PC-9 (cell line): ENCODE results near the gene MB21D2. TPM values are rescaled to one million over a fixed set of nuclear protein-coding genes. Genes with fewer than 3 reads are reported as not detected.

ENCODE experiments used
- BruUV-seq: library from RNA; stranded (reverse); fragments of 400-500 nt; replicated peaks from 2 replicates; lab custom pipeline; 2021; lab: Mats Ljungman, UMichigan
- CTCF ChIA-PET: fragments of 300-600 bp; sonication (Branson Sonifier 250); formaldehyde crosslinking; loops from one replicate; lab custom pipeline; 2022; ENCODE audit warnings: antibody characterized with exemption; lab: Charles Lee
- POLR2A ChIA-PET: fragments of 300-600 bp; sonication (Branson Sonifier 250); formaldehyde crosslinking; loops from one replicate; lab custom pipeline; 2022; ENCODE audit warnings: antibody characterized with exemption; ENCODE audit not compliant: unreplicated experiment; lab: Charles Lee
- DNase-seq, 2 experiments: peaks; one replicate each; pipeline versions ENCODE4 v3.0.0 to v3.0.0-alpha.2; 2015 to 2022; ENCODE audit warnings: mixed read lengths in 1 of 2
- H2AFZ ChIP-seq: fragments of 200-600 bp; sonication (generic); 2 replicates; pipeline ENCODE4 v1.8.1; 2017; ENCODE audit warnings: antibody characterized with exemption
- H3F3A ChIP-seq: fragments of 200-600 bp; sonication (generic); 2 replicates; pipeline ENCODE4 v1.8.1; 2017; ENCODE audit warnings: antibody characterized with exemption, mild to moderate bottlenecking, low read depth; ENCODE audit not compliant: insufficient read depth
- H3K27ac ChIP-seq: fragments of 200-600 bp; sonication (generic); 2 replicates; pipeline ENCODE4 v1.6.1; 2016; ENCODE audit warnings: mixed run types
- H3K27me3 ChIP-seq: fragments of 200-600 bp; sonication (generic); 2 replicates; pipeline ENCODE4 v1.6.1; 2016; ENCODE audit warnings: low read depth, mixed run types; ENCODE audit not compliant: insufficient read depth
- H3K36me3 ChIP-seq: fragments of 200-600 bp; sonication (generic); 2 replicates; pipeline ENCODE4 v1.6.1; 2016; ENCODE audit warnings: low read depth, mixed run types
- H3K4me1 ChIP-seq: fragments of 200-600 bp; sonication (generic); replicated peaks from 2 replicates; pipeline ENCODE4 v1.6.1; 2016; ENCODE audit warnings: mixed run types; ENCODE audit not compliant: insufficient read depth
- H3K4me2 ChIP-seq: fragments of 200-600 bp; sonication (generic); 2 replicates; pipeline ENCODE4 v1.6.1; 2017; ENCODE audit warnings: mixed run types
- H3K4me3 ChIP-seq: fragments of 200-600 bp; sonication (generic); 2 replicates; pipeline ENCODE4 v1.6.1; 2016; ENCODE audit warnings: mixed run types
- H3K79me2 ChIP-seq: fragments of 200-600 bp; sonication (generic); 2 replicates; pipeline ENCODE4 v1.6.1; 2017; ENCODE audit warnings: low read depth, mixed run types
- H3K9me2 ChIP-seq: fragments of 200-600 bp; sonication (generic); 2 replicates; pipeline ENCODE4 v1.8.1; 2017; ENCODE audit warnings: mild to moderate bottlenecking; ENCODE audit not compliant: insufficient read depth
- H3K9me3 ChIP-seq: fragments of 200-600 bp; sonication (generic); 2 replicates; pipeline ENCODE4 v1.8.1; 2016; ENCODE audit warnings: low read depth; ENCODE audit not compliant: insufficient read depth
- H4K20me1 ChIP-seq: fragments of 200-600 bp; sonication (generic); 2 replicates; pipeline ENCODE4 v1.8.1; 2017; ENCODE audit not compliant: insufficient read depth
- EZH2 ChIP-seq: fragments of 200-600 bp; sonication (generic); IDR thresholded peaks from 2 replicates; pipeline ENCODE4 v1.8.0; 2017; ENCODE audit warnings: antibody characterized with exemption, low read depth
- intact Hi-C: fragments of 100-400 bp; cut with micrococcal nuclease; formaldehyde crosslinking; loops from one replicate; pipeline ENCODE4 v1.10.0; 2022; ENCODE audit not compliant: unreplicated experiment
- total RNA-seq: library from RNA; stranded (reverse); gene quantifications from 2 replicates; pipeline ENCODE4 v1.2.3, GENCODE V29; 2021
- TF ChIP-seq, protein P1 (sequence below): fragments of 200-600 bp; sonication (generic); conservative IDR thresholded peaks from 2 replicates; pipeline ENCODE4 v1.6.1; 2017; ENCODE audit warnings: mixed run types, antibody characterized with exemption, mild to moderate bottlenecking, moderate library complexity

Gene MB21D2
- total RNA-seq, 1 experiment from 2014 or later = 5.1 TPM

DNA sequence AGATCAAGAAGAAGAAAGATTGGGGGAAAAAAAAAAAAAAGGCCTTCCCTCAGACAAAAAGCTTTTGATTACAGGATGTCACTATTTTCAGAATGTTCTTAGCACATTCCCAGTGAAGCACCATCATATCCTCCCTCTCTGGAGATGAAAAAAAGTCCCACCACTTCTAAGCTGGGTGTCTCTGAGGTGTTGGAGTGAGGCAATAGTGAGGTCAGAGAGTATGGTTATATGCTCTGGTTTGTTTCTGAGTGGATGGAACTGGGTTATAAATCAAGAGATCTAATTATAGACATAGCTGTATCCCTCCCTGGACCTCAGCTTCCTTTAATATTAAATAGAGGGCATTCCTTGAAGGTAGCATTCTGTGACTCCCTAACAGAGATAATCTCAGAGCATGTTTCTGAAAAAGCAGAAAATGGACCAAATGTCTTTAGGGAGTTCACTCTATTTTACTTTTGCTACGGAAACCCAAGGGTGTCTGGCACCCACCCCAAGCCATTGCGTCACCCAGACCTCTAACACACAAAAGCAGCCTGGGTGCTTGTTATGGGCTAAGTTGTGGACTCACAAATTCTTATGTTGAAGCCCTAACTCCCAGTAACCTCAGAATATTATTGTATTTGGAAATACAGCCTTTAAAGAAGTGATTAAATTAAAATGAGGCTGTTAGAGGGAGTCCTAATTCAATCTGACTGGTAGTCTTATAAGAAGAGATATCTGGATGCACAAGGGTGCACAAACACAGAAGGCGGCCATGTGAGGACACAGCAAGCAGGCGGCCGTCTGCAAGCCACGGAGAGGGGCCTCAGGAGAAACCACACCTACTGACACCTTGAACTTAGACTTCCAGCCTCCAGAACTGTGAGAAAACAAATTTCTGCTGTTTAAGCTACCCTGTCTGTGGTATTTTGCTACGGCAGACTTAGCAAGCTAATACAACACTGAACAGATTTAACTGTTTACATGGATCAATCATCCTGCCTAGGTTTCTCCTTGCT, 81.5 kb downstream of the MB21D2 start:
- no peak overlapping the region for H2AFZ ChIP-seq
- 0 out of 2 replicates have a peak, but pooled peaks cover 5% of the 10 kb centered on the region for H3F3A ChIP-seq
- no peaks in the 10 kb centered on the region for H3K36me3 ChIP-seq
- intact Hi-C loops = no loop called here
- DNase-seq = no peak
- H3K4me1 ChIP-seq = no peaks in the 10 kb centered on the region; the same call in 1 of the 2 replicates
- H4K20me1 ChIP-seq = peaks cover 4% of the 10 kb centered on the region; the same call in 1 of the 2 replicates
- ChIA-PET CTCF (no interaction called here), POLR2A (no interaction called here)
- no peak overlapping the region for H3K4me3 ChIP-seq
- H3K27me3 ChIP-seq = no peaks in the 10 kb centered on the region
- TF ChIP-seq, protein P1, sequence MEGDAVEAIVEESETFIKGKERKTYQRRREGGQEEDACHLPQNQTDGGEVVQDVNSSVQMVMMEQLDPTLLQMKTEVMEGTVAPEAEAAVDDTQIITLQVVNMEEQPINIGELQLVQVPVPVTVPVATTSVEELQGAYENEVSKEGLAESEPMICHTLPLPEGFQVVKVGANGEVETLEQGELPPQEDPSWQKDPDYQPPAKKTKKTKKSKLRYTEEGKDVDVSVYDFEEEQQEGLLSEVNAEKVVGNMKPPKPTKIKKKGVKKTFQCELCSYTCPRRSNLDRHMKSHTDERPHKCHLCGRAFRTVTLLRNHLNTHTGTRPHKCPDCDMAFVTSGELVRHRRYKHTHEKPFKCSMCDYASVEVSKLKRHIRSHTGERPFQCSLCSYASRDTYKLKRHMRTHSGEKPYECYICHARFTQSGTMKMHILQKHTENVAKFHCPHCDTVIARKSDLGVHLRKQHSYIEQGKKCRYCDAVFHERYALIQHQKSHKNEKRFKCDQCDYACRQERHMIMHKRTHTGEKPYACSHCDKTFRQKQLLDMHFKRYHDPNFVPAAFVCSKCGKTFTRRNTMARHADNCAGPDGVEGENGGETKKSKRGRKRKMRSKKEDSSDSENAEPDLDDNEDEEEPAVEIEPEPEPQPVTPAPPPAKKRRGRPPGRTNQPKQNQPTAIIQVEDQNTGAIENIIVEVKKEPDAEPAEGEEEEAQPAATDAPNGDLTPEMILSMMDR = no peak
- no peak for TF ChIP-seq EZH2
- H3K27ac ChIP-seq = no peak overlapping the region
- BruUV-seq = no TSS peak
- H3K9me2 ChIP-seq = no peaks in the 10 kb centered on the region
- H3K4me2 ChIP-seq = no peak overlapping the region
- H3K9me3 ChIP-seq = no peaks in the 10 kb centered on the region
- no peaks in the 10 kb centered on the region for H3K79me2 ChIP-seq

DNA sequence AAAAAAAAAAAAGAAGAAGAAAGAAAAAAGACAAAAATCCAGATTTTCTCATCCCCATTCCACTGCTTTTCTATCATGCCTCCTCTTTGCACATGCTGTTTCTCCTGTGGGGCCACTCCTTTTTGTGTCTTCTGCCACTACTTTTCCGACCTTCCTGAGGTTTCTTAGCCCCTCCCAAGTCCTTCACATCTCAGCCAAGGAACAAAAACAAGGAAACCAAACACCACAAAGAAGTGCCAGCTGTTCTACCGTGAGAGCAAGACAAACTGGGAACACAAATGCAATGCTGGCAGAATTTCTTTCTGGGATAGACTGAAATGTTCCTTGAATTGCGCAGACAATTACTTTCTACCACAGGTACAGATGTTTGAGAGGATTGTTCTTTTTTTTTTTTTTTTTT, 83.2 kb downstream of the MB21D2 start:
- BruUV-seq = no TSS peak
- no peak for TF ChIP-seq EZH2
- TF ChIP-seq, protein P1 = no peak
- Histone ChIP-seq H4K20me1 (no peaks in the 10 kb centered on the region; the same call in 1 of the 2 replicates), H3K27me3 (no peaks in the 10 kb centered on the region), H3K4me2 (no peak overlapping the region), H3K36me3 (no peaks in the 10 kb centered on the region), H3K4me1 (no peaks in the 10 kb centered on the region; the same call in 1 of the 2 replicates), H2AFZ (no peak overlapping the region), H3K79me2 (no peaks in the 10 kb centered on the region; the same call in 1 of the 2 replicates), H3K27ac (no peak overlapping the region), H3K9me3 (no peaks in the 10 kb centered on the region), H3K4me3 (no peak overlapping the region), H3F3A (0 out of 2 replicates have a peak, but pooled peaks cover 5% of the 10 kb centered on the region), H3K9me2 (no peaks in the 10 kb centered on the region)
- POLR2A ChIA-PET = no interaction called here
- CTCF ChIA-PET = interaction anchor here (0.6 kb wide), 1 partner anchor 55 kb away, joined by 9 read pairs; no protein-coding TSS in a partner anchor
- DNase-seq = no peak
- intact Hi-C loops = no loop called here

DNA sequence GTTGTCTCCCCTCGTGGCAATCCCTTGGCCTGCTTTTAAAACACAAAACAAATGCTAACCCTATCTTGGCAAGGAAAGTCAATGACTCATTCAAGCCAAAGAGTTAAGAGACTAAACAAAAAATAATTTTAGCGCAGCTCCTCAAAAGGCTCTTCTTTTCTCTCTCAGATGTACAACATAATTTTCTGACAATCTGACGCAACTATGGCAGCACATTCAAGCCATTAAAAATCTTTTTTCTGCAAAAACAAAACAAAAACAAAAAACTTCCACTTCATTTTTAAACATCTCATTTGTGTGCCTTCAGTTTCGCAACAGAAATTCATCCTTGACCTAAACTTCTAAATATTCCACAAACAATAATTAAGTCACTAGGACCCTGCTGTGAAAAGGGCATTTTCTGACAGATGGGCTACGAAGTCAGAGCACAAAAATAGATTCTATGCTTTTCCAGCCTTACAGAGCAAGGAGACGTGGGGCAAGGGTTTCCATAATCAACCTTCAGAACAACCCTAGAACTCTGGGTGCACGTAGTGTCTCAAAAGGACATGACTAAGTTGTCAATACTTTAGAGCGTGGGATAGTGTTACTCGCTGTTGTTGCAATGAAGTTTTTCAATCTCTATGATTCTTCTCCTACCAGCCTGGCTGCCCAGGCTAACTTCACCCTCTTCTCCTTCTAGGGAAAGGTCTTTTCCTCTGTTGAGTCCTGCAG, 84.3 kb downstream of the MB21D2 start:
- no peak overlapping the region for H3K4me2 ChIP-seq
- no peak overlapping the region for H3K27ac ChIP-seq
- H3K79me2 ChIP-seq = no peaks in the 10 kb centered on the region; the same call in 1 of the 2 replicates
- H3F3A ChIP-seq = 0 out of 2 replicates have a peak, but pooled peaks cover 5% of the 10 kb centered on the region
- no peak overlapping the region for H2AFZ ChIP-seq
- no peak overlapping the region for H3K4me3 ChIP-seq
- no peaks in the 10 kb centered on the region; the same call in 1 of the 2 replicates for H4K20me1 ChIP-seq
- no peaks in the 10 kb centered on the region for H3K36me3 ChIP-seq
- POLR2A ChIA-PET = no interaction called here
- no peak for TF ChIP-seq EZH2
- TF ChIP-seq, protein P1 = no peak
- CTCF ChIA-PET = interaction anchor here (0.8 kb wide), 1 partner anchor 18 kb away, joined by 5 read pairs; no protein-coding TSS in a partner anchor
- H3K9me2 ChIP-seq = no peaks in the 10 kb centered on the region
- BruUV-seq = no TSS peak
- no peak for DNase-seq
- intact Hi-C loops = no loop called here
- H3K4me1 ChIP-seq = no peaks in the 10 kb centered on the region; the same call in 1 of the 2 replicates
- no peaks in the 10 kb centered on the region for H3K9me3 ChIP-seq
- no peaks in the 10 kb centered on the region for H3K27me3 ChIP-seq
